Heart left ventricle (tissue), 13 donors: ENCODE data around the gene MSI2.

Experiments
- CTCF ChIP-seq, 12 donors: fragments of 200-600 bp; sonication (generic) in 4 of 12; IDR thresholded peaks; one replicate each; pipeline versions ENCODE4 v1.5.0 to v1.8.0; 2018 to 2022; ENCODE audit warnings: antibody characterized with exemption in 12 of 12, mild to moderate bottlenecking in 5 of 12
- POLR2A ChIP-seq, 2 donors: fragments of 450-650 bp; IDR thresholded peaks; one replicate each; pipeline ENCODE4 v1.6.1; 2017; ENCODE audit warnings: antibody characterized with exemption in 2 of 2, mild to moderate bottlenecking in 2 of 2, moderate library complexity in 2 of 2
- donor health status: ischemic (EF 13 %, LVEDD 7.1; RV severe dilation, severe dysfunction).
- donor health status: DM: no; HTN: yes; CAD: no.
- donor health status: DM: no; HTN: no; CAD: no.
- donor health status: ischemic (EF 25% LVEDD 6.9; RV normal size, moderate dysfunction).
- donor health status: ischemic (EF 25% LVEDD 5.7; RV mildly dilated, moderate dysfunction).
- donor health status: ischemic (EF 35%, LVEDD 5.7; RV mildly dilated, moderate dysfunction).
- donor health status: nonischemic (EF 11% LVEDD 7.7; RV severe dilation, severe dysfunction).
- donor health status: DM: yes; HTN: yes; CAD: no.
- donor health status: PGD.
- donor health status: ischemic (EF 29% LVEDD 5.4; RV normal size, mild dysfunction).
- donor health status: nonischemic (EF 23%, LVEDD 6.1; RV moderate dilation, normal function).

DNA sequence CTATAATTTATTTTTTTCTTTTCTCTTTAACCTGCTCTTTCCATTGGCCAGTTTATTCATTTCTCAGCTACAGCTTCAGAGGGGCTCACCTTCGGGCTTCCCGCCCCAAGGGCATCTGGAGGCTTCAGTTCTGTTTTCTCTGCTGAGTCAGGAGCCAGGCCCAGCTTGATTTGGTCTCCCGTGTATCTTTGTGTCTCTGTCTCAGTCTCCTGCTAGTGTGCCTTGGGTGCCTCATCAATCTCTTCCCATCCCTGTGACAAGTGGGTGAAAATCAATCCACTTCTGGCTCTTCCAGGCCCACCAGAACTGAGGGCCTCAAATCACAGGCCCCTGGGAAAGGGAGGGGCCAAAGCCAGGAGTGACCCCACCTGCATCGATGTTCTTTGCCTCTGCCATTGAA lies 416.6 kb downstream of the MSI2 start:
- TF ChIP-seq CTCF (IDR thresholded peaks at IDR 0.05) = no peak
- TF ChIP-seq POLR2A (IDR thresholded peaks at IDR 0.05) = no peak
